Spleen (tissue), 7 donors: ENCODE measurements around the gene SNF8.

Source experiments
- POLR2A ChIP-seq, 3 donors: fragments of 450-650 bp; IDR thresholded peaks; one replicate each; pipeline ENCODE4 v1.5.1; 2017; ENCODE audit warnings: antibody characterized with exemption in 3 of 3, mild to moderate bottlenecking in 1 of 3
- POLR2AphosphoS5 ChIP-seq, 3 donors: sonication (generic); formaldehyde crosslinking; IDR thresholded peaks; one replicate each; pipeline ENCODE4 v1.5.1; 2017; ENCODE audit warnings: antibody characterized with exemption in 3 of 3
- TF ChIP-seq, protein P1 (sequence below), 11 experiments: fragments of 200-600 bp in 7 of 11; fragments of 450-650 bp in 4 of 11; sonication (generic) in 4 of 11; IDR thresholded peaks in 8 of 11; conservative IDR thresholded peaks in 3 of 11; 1 replicate in 7 of 11; 2 replicates in 4 of 11; pipeline versions ENCODE4 v1.4.0 to v1.8.0; 2016 to 2021; ENCODE audit warnings: antibody characterized with exemption in 11 of 11, inconsistent platforms in 4 of 11, mild to moderate bottlenecking in 1 of 11
- donor health status: DM: no; HTN: no; CAD: no; lungs with moderate emphysema.
- donor health status: DM: no; HTN: no; CAD: no.
- donor health status: DM: no; HTN: no; CAD: no.

DNA sequence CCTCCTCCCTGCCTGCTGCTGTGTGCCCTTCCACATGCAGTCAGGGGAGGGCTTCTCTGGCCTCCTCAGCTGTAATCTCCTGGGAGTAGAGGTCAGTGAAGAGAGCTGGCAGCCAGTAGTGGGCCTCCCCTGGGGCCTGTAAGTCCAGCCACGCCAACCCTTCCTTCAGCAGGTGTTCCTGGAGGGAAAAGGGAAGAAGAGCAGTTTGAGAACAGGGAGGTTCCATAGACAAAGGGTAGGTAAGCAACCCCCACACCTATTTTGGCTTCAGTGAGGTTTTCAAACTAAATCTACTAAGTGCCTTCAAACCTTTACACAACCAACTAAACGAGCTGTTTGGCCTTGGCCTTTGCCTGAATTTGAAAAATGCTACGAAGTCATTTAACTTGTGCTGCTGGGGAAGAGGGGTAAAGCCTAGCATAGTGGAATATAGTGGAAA lies 14.2 kb downstream of the SNF8 start:
- TF ChIP-seq POLR2A (IDR thresholded peaks at IDR 0.05): no peak
- TF ChIP-seq, protein P1, sequence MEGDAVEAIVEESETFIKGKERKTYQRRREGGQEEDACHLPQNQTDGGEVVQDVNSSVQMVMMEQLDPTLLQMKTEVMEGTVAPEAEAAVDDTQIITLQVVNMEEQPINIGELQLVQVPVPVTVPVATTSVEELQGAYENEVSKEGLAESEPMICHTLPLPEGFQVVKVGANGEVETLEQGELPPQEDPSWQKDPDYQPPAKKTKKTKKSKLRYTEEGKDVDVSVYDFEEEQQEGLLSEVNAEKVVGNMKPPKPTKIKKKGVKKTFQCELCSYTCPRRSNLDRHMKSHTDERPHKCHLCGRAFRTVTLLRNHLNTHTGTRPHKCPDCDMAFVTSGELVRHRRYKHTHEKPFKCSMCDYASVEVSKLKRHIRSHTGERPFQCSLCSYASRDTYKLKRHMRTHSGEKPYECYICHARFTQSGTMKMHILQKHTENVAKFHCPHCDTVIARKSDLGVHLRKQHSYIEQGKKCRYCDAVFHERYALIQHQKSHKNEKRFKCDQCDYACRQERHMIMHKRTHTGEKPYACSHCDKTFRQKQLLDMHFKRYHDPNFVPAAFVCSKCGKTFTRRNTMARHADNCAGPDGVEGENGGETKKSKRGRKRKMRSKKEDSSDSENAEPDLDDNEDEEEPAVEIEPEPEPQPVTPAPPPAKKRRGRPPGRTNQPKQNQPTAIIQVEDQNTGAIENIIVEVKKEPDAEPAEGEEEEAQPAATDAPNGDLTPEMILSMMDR (IDR thresholded peaks at IDR 0.05 in 8 of 11, conservative IDR thresholded peaks at IDR 0.05 in 3 of 11): no peak
- TF ChIP-seq POLR2AphosphoS5 (IDR thresholded peaks at IDR 0.05): peak; percentile 19 to 31 (median 27)
